Testis (tissue), 3 donors: ENCODE data around the gene MYLK4. TPM values are rescaled to one million over a fixed set of nuclear protein-coding genes. Genes with fewer than 3 reads are reported as not detected.

Experiments
- DNase-seq: peaks from one replicate; pipeline ENCODE4 v3.0.0-alpha.2; 2019
- H3K27ac ChIP-seq, 2 donors: fragments of 200-600 bp; sonication (generic); one replicate each; pipeline ENCODE4 v1.5.1; 2019
- H3K27me3 ChIP-seq: fragments of 200-600 bp; sonication (generic); one replicate; pipeline ENCODE4 v1.5.1; 2019
- H3K36me3 ChIP-seq: fragments of 200-600 bp; sonication (generic); one replicate; pipeline ENCODE4 v1.5.1; 2017; ENCODE audit warnings: low read depth; ENCODE audit errors: missing control alignments
- H3K4me1 ChIP-seq: fragments of 200-600 bp; sonication (generic); one replicate; pipeline ENCODE4 v1.5.1; 2019
- H3K4me3 ChIP-seq, 2 donors: fragments of 200-600 bp; sonication (generic); one replicate each; pipeline ENCODE4 v1.5.1; 2017 to 2019
- H3K9me3 ChIP-seq: fragments of 200-600 bp; sonication (generic); one replicate; pipeline ENCODE4 v1.5.1; 2017
- CTCF ChIP-seq, 3 experiments: fragments of 450-650 bp in 2 of 3; fragments of 200-600 bp in 1 of 3; sonication (generic) in 1 of 3; IDR thresholded peaks; one replicate each; pipeline ENCODE4 v1.5.1; 2016 to 2019; ENCODE audit warnings: antibody characterized with exemption in 3 of 3, mild to moderate bottlenecking in 2 of 3, moderate library complexity in 1 of 3
- POLR2A ChIP-seq: fragments of 450-650 bp; IDR thresholded peaks from one replicate; pipeline ENCODE4 v1.6.1; 2017; ENCODE audit warnings: antibody characterized with exemption, mild to moderate bottlenecking, moderate library complexity
- WGBS, 2 donors: methylation state at CpG; one replicate each; pipeline ENCODE4 v1.1.5; 2018; 5-methylcytosine and 5-hydroxymethylcytosine counted together
- intact Hi-C: fragments of 100-400 bp; cut with DNase I; formaldehyde crosslinking; loops from one replicate; pipeline ENCODE4 v1.15.1; 2023; ENCODE audit warnings: low total_unique reads
- polyA plus RNA-seq: library from polyadenylated mRNA; stranded (reverse); fragments of 350-450 nt; fragmentation: Illumina TruSeq; extraction: RNeasy Lipid Tissue Mini Kit (QIAGEN cat#74804); gene quantifications from one replicate; pipeline ENCODE4 v1.2.3, GENCODE V29; 2014; ENCODE audit warnings: low read depth, low replicate concordance; ENCODE audit not compliant: insufficient read depth
- total RNA-seq, 2 donors: library from RNA; depleted of rRNA; stranded (reverse); fragments of >200 nt; gene quantifications; one replicate each; pipeline ENCODE4 v1.2.3, GENCODE V29; 2016

MYLK4 gene
- total and polyA plus RNA-seq, 3 donors from 2014 or later: 0.62 to 1.5 (median 0.71) TPM

DNA sequence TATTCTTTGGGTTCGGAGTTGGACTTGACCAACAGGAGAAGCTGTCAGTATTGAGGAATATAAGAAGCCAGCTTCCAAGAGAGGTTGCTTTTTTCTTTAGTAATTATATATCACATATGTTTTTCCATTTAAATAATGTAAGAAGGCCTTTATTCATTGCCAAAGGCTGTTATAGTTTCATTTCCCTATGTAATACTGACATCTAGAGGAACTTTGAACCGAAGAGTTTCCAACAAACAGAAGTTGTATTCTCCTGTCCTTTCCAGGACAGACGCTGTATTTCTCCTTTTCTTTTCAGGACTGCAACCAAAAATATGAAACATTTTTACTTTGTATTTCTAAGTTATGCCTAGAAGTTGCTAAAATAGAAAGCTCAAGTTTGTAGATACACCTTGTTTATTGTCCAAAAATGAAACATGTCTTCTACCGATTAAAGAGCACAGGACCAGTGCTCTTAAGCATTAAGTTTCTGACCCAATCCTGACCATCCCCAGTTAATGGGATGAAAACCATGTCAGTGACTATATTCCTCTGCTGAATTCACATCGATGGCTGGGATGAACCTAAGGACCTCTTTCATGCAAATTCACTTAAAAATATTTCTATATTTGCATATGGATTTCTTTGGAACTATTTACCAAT, 55.1 kb downstream of the MYLK4 start:
- DNase-seq: no peak
- intact Hi-C loops: no loop called here
- no peaks in the 10 kb centered on the region for H3K9me3 ChIP-seq

DNA sequence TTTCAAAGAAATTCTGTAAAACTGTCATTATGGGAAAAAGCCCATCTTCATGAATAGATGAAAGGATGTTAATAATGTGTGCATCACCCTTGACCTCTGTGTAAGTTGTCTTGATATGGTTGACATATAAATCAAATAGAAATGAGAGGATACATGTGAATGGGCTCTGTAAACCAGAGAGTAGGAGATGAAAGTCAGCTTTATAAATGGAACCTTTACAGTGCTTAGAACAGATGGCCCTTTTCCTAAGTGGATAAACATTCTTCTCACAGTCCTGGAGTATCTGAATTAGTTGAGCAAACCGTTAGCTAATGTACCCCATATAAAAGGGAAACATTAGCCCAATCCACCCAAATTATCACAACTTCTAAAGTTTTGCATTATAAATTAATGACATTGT, 57.5 kb downstream of the MYLK4 start:
- no peaks in the 10 kb centered on the region for H3K27me3 ChIP-seq
- H3K36me3 ChIP-seq: no peaks in the 10 kb centered on the region
- intact Hi-C loops: no loop called here
- no peak for DNase-seq
- 75 to 78% methylated on average over 1 of the region's 1 CpG for WGBS, 2 donors
- H3K4me1 ChIP-seq: no peaks in the 10 kb centered on the region
- H3K27ac ChIP-seq: no peak overlapping the region
- no peaks in the 10 kb centered on the region for H3K9me3 ChIP-seq
- no peak for TF ChIP-seq CTCF (IDR thresholded peaks at IDR 0.05)
- no peak for TF ChIP-seq POLR2A
- no peak overlapping the region for H3K4me3 ChIP-seq

More for the DNA sequence above, 55.1 kb downstream of the MYLK4 start:
- no peaks in the 10 kb centered on the region for H3K4me1 ChIP-seq
- H3K4me3 ChIP-seq: no peak overlapping the region
- whole genome bisulfite sequencing, 2 donors: 53 to 57% methylated on average over 5 of the region's 5 CpGs
- H3K27me3 ChIP-seq: no peaks in the 10 kb centered on the region
- no peak overlapping the region for H3K27ac ChIP-seq
- TF ChIP-seq CTCF (IDR thresholded peaks at IDR 0.05) (no peak), POLR2A (no peak)
- H3K36me3 ChIP-seq: no peaks in the 10 kb centered on the region

DNA sequence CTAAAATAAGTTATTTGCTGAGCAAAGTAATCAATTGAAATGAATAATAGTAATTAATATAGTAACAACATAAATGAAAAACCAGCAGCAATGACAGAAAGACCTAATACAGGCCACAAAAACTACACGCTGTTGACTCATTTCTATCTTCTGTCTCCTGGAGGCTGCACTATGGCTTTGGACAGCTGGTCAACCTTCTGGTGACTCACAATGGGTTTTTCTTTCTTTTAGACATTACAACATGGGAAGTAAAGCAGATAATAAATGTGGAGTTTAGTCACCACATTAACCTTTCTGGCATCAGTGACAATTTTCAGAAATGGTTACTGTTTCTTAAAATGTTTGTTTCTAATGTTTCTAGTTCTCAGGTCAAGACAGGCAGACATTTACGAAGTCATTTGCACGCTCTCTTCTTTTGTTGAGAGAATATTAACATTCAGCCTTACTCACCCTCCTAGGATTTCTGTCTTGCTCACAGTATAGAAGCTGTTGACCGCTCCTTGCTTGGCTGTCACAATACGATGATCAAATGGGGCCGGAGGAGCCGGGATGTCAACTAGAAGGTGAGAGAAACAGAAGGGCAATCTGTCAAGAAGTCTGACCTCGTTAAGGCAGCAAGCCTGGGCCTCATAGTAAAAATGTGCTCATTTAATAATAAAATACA, 62.2 kb downstream of the MYLK4 start:
- Histone ChIP-seq H3K27ac (no peak overlapping the region), H3K9me3 (no peaks in the 10 kb centered on the region)

DNA sequence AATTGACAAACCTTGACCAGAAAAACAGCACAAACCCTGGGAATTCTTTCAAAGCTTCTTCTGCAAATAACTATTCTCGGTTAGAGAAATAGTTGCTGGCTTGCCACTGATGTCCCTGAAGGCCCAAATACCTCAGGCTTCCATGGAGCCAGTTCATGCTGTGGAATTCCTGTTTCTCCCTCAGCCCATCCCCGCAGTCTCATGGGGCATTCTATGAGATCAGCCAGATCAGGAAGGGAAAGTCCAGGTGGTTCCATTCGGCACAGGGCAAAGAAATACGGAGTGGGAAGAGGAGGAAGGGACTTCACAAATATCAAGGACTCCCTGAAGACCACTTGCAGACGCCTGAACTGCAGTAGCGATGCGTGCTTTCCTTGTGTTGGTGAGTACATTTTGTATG, 63.3 kb downstream of the MYLK4 start:
- TF ChIP-seq POLR2A: no peak
- no peak for TF ChIP-seq CTCF (IDR thresholded peaks at IDR 0.05)
- no peak overlapping the region for H3K4me3 ChIP-seq
- DNase-seq: no peak
- H3K27me3 ChIP-seq: no peaks in the 10 kb centered on the region
- no peak overlapping the region for H3K27ac ChIP-seq
- no peaks in the 10 kb centered on the region for H3K9me3 ChIP-seq
- no peaks in the 10 kb centered on the region for H3K4me1 ChIP-seq
- H3K36me3 ChIP-seq: no peaks in the 10 kb centered on the region
- 69 to 75% methylated on average over 7 of the region's 7 CpGs for WGBS, 2 donors
- intact Hi-C loops: no loop called here

More for the DNA sequence above, 62.2 kb downstream of the MYLK4 start:
- Histone ChIP-seq H3K27me3 (no peaks in the 10 kb centered on the region), H3K4me3 (no peak overlapping the region), H3K4me1 (no peaks in the 10 kb centered on the region), H3K36me3 (no peaks in the 10 kb centered on the region)
- DNase-seq: no peak
- WGBS, 2 donors: 87 to 90% methylated on average over 8 of the region's 8 CpGs
- intact Hi-C loops: no loop called here
- TF ChIP-seq POLR2A: no peak
- no peak for TF ChIP-seq CTCF (IDR thresholded peaks at IDR 0.05)

DNA sequence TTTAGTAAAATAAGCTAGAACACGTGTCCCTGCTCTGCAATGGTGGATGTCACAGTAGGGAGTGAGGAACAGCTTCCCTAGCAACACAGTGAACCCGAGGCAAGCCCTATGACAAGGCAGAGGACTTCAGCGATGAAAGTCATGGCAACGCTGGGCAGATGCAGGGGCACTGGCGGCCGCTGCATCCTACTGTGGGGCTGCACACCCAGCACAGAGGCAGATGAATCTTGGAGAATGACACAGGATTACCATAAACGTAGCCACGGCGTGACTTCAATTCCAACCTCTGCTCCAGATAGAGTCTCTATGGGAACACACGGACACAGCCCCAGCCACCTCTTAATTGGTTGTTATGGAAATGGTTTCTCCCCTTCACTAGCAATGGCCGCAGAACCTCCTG, 64.2 kb downstream of the MYLK4 start:
- Histone ChIP-seq H3K4me1 (no peaks in the 10 kb centered on the region), H3K4me3 (no peak overlapping the region), H3K27me3 (no peaks in the 10 kb centered on the region), H3K27ac (no peak overlapping the region), H3K9me3 (no peaks in the 10 kb centered on the region), H3K36me3 (no peaks in the 10 kb centered on the region)
- TF ChIP-seq CTCF (IDR thresholded peaks at IDR 0.05) (no peak), POLR2A (no peak)
- intact Hi-C loops: no loop called here
- 86 to 90% methylated on average over 9 to 11 of the region's 11 CpGs for WGBS, 2 donors
- DNase-seq: no peak
